Measurements from ENCODE around the gene TMPRSS12.
"Not testable (repeated sequence)": the region's sequence is repeated elsewhere in the genome, so short reads cannot be mapped to it uniquely, and the experiment has no call there.

TMPRSS12 gene

DNA sequence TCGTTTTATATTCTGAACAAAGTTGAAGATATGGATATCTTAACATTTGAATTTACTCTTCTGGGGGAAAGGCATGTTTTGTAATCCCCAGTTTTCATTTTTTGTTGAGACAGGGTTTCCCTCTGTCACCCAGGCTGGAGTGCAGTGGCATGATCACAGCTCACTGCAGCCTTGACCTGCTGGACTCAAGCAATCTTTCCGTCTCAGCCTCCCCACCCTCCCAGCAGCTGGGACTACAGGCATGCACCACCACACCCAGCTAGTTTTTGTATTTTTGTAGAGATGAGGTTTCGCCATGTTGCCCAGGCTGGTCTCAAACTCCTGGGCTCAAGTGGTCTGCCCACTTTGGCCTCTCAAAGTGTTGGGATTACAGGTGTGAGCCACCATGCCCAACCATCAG lies 84.2 kb downstream of the TMPRSS12 start:
- DNase-seq (ENCODE audit: low read depth): not testable (repeated sequence)

DNA sequence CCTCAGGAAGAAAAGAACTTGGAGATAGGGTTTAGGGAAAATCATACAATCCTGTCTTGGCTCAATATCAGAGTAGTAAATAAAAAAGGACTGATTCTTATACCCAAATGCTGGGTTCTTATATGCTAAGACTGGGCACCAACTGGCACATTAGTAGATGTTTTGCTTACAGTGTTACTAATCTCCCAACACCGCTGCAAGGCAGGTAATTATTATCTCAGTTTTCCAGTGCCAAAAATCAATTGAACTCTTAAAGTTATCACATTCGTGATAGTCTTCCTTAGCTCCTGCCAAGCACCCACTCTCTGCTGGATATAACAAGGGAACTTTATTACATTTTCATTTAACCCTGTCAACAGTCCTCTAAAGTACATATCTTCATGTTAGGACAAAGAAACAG lies 84.6 kb downstream of the TMPRSS12 start:
- no peak for DNase-seq (ENCODE audit: low read depth)

DNA sequence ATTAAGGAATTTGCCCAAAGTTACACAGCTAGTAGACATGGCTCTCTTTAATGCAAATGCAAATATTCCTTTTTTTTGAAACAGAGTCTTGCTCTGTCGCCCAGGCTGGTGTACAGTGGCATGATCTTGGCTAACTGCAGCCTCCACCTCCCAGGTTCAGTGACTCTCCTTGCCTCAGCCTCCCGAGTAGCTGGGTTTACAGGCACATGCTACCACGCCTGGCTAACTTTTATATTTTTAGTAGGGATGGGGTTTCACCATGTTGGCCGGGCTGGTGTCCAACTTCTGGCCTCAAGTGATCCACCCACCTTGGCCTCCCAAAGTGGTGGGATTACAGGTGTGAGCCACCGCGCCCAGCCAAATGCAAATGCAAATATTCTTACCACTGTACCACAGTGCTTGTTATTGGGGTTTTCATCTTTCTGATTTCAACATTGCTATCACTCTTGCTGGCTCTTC lies 85.1 kb downstream of the TMPRSS12 start:
- no peak for DNase-seq (ENCODE audit: low read depth)

DNA sequence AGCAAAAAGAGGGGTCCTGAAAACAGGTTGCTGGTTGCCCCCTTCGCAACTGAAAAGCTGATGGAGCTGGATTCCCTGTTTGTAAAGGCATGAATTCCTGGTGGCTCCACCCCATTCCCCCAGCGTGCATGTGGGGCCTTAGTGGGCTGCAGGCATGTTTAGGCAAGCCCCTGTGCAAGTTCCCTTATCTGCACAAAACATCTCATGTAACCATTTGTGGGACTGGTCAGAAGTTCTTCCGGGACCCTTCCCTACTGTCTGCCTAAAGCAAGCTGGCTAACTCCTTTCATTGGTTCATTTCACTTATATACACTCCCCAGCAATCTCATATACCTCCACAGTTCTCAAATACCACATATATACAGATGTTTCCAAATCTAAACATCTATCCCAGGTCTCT lies 85.7 kb downstream of the TMPRSS12 start:
- no peak for DNase-seq (ENCODE audit: low read depth)

DNA sequence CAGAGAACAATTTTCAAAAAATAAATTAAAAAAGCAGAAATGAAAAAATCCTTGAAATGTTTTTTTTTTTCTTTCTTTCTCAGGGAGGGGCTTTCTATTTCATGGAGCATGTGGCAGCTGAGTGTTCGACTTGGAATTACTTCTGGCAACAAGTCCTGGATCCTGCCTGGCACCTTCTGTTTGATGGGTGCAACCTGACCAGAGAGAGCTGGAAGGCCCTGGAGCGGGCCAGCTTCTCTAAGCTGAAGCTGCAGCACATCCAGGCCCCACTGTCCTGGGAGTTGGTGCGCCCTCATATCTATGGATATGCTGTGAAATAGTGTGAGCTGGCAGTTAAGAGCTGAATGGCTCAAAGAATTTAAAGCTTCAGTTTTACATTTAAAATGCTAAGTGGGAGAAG lies 87.1 kb downstream of the TMPRSS12 start:
- no peak for DNase-seq (ENCODE audit: low read depth)

DNA sequence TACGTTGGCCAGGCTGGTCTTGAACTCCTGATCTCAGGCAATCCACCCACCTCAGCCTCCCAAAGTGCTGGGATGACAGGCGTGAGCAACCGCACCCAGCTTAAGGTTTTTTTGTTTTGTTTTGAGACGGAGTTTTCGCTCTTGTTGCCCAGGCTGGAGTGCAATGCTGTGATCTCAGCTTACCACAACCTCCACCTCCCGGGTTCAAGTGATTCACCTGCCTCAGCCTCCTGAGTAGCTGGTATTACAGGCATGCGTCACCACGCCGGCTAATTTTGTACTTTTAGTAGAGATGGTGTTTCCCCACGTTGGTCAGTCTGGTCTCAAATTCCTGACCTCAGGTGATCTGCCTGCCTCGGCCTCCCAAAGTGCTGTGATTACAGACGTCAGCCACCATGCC lies 87.8 kb downstream of the TMPRSS12 start:
- DNase-seq (ENCODE audit: low read depth): not testable (repeated sequence)

DNA sequence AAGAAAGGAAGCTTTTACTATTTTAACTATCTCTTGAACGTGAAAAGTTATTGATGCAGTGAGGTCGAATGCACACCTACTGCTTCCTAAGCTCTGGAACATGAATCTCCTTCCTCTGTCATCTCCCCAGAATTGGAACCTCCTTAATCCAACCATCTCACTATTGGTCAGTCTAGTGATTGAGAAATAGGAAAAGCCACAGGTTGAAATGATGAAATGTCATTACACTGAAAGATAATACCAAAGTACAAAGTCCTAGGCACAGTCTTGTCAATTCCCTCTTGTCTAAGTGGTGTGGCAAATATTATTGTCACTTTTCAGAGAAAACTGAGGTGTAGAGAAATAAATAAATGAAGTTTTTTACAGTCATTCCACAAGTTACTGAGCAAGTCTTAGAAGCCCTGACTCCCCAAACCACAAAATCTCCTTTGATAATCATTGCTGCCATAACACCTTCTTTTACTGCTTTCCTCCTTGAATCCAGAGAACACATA lies 90.1 kb downstream of the TMPRSS12 start:
- no peak for DNase-seq (ENCODE audit: low read depth)

DNA sequence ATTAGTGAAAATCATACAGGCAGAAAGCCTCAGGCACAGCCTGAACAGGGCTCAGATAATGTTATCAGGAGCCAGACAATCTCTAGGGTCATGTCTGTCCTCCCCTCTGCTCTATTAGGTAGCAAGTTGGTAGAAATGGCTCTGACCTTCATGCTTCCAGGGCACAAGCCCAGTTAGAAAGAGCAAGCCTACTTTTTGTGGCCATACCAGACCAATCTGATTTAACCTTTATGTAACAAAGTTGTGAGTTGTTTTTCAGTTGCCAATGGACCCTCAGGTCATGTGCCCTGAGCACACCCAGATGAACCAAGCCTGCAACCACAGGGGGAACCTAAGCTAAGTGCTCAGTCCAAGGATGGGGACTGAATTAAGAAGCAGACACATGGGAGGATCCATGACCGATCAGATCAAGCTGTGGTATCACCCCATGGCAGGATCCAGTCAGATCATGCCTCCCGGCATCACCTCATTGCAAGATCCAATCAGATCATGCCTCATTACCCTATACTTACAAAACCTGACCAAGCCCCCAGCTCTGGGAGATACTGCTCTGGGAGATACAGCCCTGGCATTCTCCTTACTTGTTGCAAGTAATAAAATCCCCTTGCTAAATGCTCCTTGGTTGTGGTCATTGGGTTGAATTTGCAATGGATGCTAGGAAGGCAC lies 90.9 kb downstream of the TMPRSS12 start:
- DNase-seq (ENCODE audit: low read depth): no peak

DNA sequence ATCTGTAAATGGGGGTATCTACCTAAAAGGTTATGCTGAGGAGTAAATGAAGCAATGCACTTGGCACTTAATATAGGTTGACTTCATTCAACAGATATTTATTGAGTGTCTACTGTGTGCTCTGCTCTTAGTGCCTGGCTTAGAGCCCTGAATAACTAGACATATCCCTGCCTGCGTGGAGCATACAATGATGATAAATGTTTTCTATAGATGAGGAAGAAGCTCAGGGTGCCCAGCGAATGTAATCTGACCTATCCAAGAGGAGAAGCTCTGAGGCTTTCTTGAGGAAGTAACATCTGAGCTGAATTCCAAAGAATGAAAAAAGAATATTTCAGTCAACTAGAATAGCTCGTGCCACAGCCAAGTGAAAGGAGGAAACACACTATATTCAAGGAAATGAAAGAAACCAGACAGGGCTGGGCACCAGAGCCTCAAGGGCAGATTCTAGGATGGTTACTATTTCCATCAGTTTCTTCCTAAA lies 91.7 kb downstream of the TMPRSS12 start:
- no peak for DNase-seq (ENCODE audit: low read depth)

DNA sequence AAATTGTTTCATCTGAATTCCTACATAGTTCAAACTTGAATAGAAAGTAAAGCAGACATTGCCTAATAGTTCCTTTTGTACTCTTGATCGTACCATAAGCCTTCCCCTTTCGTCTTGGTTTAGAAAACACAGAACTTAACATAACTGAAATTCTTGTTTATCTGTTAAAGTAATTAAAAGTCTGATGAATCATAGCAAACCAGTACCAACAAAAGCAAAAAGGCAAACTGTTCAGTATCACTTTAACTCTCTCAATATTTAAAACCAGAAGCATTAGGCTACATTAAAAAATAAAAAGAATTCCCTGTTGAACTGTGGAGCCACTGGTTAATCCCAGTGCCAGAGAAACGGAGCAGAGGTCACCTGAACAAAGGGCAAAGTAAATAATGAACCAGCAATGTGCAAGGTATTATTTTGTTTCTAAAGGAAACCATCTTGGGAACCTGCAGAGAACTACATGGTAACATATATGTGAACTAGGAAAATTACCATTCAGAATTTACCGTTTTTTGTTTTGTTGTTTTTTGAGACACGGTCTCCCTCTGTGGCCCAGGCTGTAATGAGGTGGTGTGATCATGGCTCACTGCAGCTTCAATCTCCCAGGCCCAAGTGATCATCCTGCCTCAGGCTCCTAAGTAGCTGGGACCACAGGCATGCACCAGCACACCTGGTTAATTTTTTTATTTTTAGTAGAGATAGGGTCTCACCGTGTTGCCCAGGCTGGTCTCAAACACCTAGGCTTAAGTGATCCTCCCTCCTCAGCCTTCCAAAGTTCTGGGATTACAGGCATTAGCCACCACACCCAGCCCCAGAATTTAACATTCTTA lies 92.5 kb downstream of the TMPRSS12 start:
- no peak for DNase-seq (ENCODE audit: low read depth)

DNA sequence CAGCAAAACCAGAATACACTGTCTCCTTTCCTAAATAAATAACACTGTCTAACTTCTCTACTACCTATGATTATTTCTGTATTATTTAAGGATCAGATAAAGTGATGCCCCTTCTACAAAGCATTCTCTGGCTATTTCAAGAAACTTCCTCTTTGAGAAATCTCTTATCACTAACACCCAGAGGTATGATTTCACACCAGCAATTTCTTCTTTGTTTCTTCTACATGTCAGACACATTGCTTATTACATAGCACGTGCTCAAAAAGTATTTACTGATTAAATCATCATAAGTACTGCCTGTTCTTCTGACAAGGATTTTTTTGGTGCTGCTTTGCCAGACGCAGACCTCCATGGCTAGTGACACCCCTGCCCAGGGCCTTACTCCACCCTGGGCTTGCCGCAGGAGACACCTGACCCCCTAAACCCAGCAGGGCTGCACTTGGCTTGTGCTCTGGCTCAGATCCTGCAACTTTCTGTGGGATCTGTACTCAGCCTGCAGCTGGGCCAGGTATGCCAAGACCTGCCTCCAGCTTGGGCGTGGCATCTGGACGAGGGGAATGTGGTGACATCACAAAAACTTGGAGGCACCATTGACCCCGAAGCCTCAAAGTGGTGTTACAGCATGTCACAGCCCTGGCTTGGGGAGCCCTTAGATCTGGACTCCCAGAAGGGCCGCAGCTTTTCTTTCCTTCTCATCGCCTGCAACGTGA lies 94.2 kb downstream of the TMPRSS12 start:
- no peak for DNase-seq (ENCODE audit: low read depth)
